Chondrocyte (in vitro differentiated cells): ENCODE results near the gene ZNF423. TPM values are rescaled to one million over a fixed set of nuclear protein-coding genes. Genes with fewer than 3 reads are reported as not detected.

Experiments used
- DNase-seq: peaks from one replicate; pipeline ENCODE4 v3.0.0; 2021; ENCODE audit warnings: mixed read lengths, low spot score
- H3K27ac Mint-ChIP-seq: one replicate; pipeline ENCODE4 v1.8.0; 2021; ENCODE audit warnings: mild to moderate bottlenecking, moderate library complexity, mixed read lengths; ENCODE audit not compliant: unreplicated experiment
- H3K27me3 Mint-ChIP-seq: 2 replicates; pipeline ENCODE4 v1.8.0; 2021; ENCODE audit warnings: low read depth, mixed read lengths
- H3K36me3 Mint-ChIP-seq: 2 replicates; pipeline ENCODE4 v1.8.0; 2021; ENCODE audit warnings: low read depth, mixed read lengths
- H3K4me1 Mint-ChIP-seq: 2 replicates; pipeline ENCODE4 v1.8.0; 2021; ENCODE audit warnings: low read depth, mild to moderate bottlenecking, mixed read lengths
- H3K4me3 Mint-ChIP-seq: one replicate; pipeline ENCODE4 v1.8.0; 2021; ENCODE audit warnings: mild to moderate bottlenecking, moderate library complexity, mixed read lengths; ENCODE audit not compliant: unreplicated experiment
- H3K9me3 Mint-ChIP-seq: 2 replicates; pipeline ENCODE4 v1.8.0; 2021; ENCODE audit warnings: low read depth, mixed read lengths
- CTCF ChIP-seq: fragments of 200-600 bp; sonication (generic); IDR thresholded peaks from 2 replicates; pipeline ENCODE4 v1.5.0; 2021; ENCODE audit warnings: antibody characterized with exemption, mild to moderate bottlenecking, moderate library complexity
- total RNA-seq: library from RNA; stranded (reverse); gene quantifications from 3 replicates; pipeline ENCODE4 v1.2.1, GENCODE V29; 2021

Gene ZNF423
- total RNA-seq, 1 donor from 2014 or later, result 4.7 TPM

- no peaks in the 10 kb centered on the region for H3K4me1 Mint-ChIP-seq
- H3K36me3 Mint-ChIP-seq, result no peaks in the 10 kb centered on the region
- no peak overlapping the region for H3K4me3 Mint-ChIP-seq
- peaks cover 6% of the 10 kb centered on the region for H3K9me3 Mint-ChIP-seq
- no peak for TF ChIP-seq CTCF
- H3K27me3 Mint-ChIP-seq, result no peaks in the 10 kb centered on the region
- H3K27ac Mint-ChIP-seq, result no peak overlapping the region
- DNase-seq, result no peak
Observed at GRCh38 chr16:49588729-49589384, 267.1 kb downstream of the ZNF423 start.

DNA sequence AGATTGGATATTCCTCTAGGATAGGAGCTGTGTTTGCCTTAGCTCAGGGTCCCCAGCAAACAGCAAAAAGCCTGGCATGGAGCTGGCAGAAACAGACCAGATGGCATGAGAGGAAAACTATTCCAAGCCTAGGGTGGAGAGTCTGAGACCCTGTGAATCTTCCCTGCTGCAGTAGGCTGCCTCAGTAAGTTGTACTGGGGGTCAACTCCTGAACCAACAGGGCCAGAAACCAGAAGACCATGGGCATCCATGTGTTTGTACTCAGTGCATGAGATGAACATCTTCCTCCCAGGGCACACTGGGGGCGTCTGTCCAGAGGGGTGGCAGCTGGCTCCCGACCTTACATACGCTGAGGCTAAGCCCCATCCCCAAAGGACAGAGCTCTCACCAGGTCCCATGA lies 267.9 kb downstream of the ZNF423 start:
- Mint-ChIP-seq H3K27me3 (no peaks in the 10 kb centered on the region), H3K36me3 (no peaks in the 10 kb centered on the region), H3K27ac (no peak overlapping the region), H3K4me1 (no peaks in the 10 kb centered on the region), H3K4me3 (no peak overlapping the region), H3K9me3 (peaks cover 6% of the 10 kb centered on the region)
- TF ChIP-seq CTCF, result no peak
- no peak for DNase-seq

DNA sequence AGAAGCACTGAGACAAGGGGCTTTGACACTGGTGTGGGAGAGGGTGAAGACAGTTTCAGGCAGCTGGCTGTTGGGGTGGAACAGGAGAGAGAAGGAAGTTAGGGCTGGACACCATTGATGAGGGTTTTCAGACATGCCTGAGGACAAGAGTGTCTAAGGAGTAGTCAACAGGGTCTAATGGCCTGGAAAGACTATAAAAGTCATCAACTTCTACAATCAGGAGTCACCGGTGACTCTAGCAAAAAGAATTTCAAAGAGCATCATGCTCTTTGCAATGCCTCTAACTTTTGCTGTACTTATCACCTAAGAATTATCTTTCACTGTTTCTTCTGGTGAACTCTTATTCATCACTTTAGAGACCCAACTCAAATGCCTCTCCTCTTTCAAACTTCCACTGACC lies 268.4 kb downstream of the ZNF423 start:
- no peak for TF ChIP-seq CTCF
- Mint-ChIP-seq H3K4me3 (no peak overlapping the region), H3K9me3 (peaks cover 6% of the 10 kb centered on the region), H3K27ac (no peak overlapping the region), H3K27me3 (no peaks in the 10 kb centered on the region), H3K4me1 (no peaks in the 10 kb centered on the region), H3K36me3 (no peaks in the 10 kb centered on the region)
- DNase-seq, result no peak

GRCh38 chr16:49586466-49587450 lies 269.2 kb downstream of the ZNF423 start:
- H3K4me1 Mint-ChIP-seq, result no peaks in the 10 kb centered on the region
- no peak overlapping the region for H3K4me3 Mint-ChIP-seq
- H3K9me3 Mint-ChIP-seq, result peaks cover 6% of the 10 kb centered on the region
- H3K27me3 Mint-ChIP-seq, result no peaks in the 10 kb centered on the region
- no peak for TF ChIP-seq CTCF
- no peak overlapping the region for H3K27ac Mint-ChIP-seq
- DNase-seq, result no peak
- H3K36me3 Mint-ChIP-seq, result no peaks in the 10 kb centered on the region

DNA sequence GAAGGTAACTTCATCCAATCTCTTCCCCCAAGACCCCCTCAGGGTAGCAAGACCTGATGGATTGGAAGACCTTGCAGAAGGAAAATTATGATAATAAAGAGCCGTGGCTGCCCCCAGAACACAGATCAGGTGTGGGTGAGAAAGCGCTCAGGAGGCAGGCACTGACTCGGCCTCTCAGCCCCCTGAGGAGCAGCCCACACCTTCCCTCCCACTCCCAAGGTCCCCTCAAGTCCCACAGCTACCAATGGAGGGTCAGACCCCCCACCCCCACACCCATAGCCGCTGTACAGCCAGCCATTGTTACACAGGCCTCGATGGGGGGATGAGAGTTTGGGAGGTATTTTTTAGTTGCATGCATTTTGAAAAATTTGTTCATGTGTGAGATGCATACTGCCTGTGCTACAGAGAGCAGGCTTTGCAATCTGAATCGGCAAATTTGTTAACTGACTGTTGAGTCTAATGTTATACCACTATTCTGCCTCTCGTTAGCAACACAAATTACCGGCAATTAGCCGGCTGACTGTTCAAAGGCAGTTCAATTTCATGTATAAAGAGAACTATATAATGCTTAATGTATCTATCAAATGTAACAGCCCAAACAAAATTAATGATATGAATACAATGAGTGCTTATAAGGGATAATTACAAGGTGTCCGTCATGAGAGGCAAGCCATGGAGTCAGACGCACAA lies 270.6 kb downstream of the ZNF423 start:
- no peaks in the 10 kb centered on the region for H3K27me3 Mint-ChIP-seq
- no peak for TF ChIP-seq CTCF
- H3K9me3 Mint-ChIP-seq, result peaks cover 6% of the 10 kb centered on the region
- no peak overlapping the region for H3K4me3 Mint-ChIP-seq
- no peaks in the 10 kb centered on the region for H3K36me3 Mint-ChIP-seq
- H3K4me1 Mint-ChIP-seq, result no peaks in the 10 kb centered on the region
- H3K27ac Mint-ChIP-seq, result no peak overlapping the region
- no peak for DNase-seq
